ENCODE measurements around the gene RPL7L1. TPM values are rescaled to one million over a fixed set of nuclear protein-coding genes. Genes with fewer than 3 reads are reported as not detected.

Gene RPL7L1
- total and polyA plus RNA-seq, 2 of the 13 experiments (the other 11 are each of a cell fraction or from before 2014, with no cell fraction given) = 51.6 to 179 TPM

GRCh38 chr6:42879372-42880239, at the start of gene RPL7L1 (continued):
- TF ChIP-seq PRDM15 (CRISPR knock-in tag; IDR thresholded peaks at IDR 0.05) = no peak
- TF ChIP-seq DNMT1 (CRISPR knock-in tag; IDR thresholded peaks at IDR 0.05) = no peak
- TF ChIP-seq ZNF580 (CRISPR knock-in tag; IDR thresholded peaks at IDR 0.05; ENCODE audit: borderline replicate concordance, low read depth) = peak; percentile 75
- no peak for TF ChIP-seq SRSF9 (IDR thresholded peaks at IDR 0.05; ENCODE audit: borderline replicate concordance, insufficient read depth, low read depth, low read length, poor library complexity, severe bottlenecking)
- TF ChIP-seq MXD4 (CRISPR knock-in tag; IDR thresholded peaks at IDR 0.05) = peak; percentile 75; the same call in 1 of the 2 replicates
- TF ChIP-seq HOXA7 (CRISPR knock-in tag; IDR thresholded peaks at IDR 0.05) = no peak
- TF ChIP-seq ATM (IDR thresholded peaks at IDR 0.05; ENCODE audit: borderline replicate concordance) = no peak
- peak; percentile 6; the same call in 1 of the 2 replicates for TF ChIP-seq NFATC3 (CRISPR knock-in tag; IDR thresholded peaks at IDR 0.05)
- TF ChIP-seq ELF4 (CRISPR knock-in tag; IDR thresholded peaks at IDR 0.05; ENCODE audit: borderline replicate concordance) = peak; percentile 86; the same call in 1 of the 2 replicates
- TF ChIP-seq MIER2 (CRISPR knock-in tag; IDR thresholded peaks at IDR 0.05) = no peak
- peak; percentile 54; the same call in 1 of the 2 replicates for TF ChIP-seq HNF1A (IDR thresholded peaks at IDR 0.05; ENCODE audit: low read depth)
- TF ChIP-seq HNF1A (CRISPR knock-in tag; IDR thresholded peaks at IDR 0.05; ENCODE audit: borderline replicate concordance) = peak; percentile 58; the same call in 1 of the 2 replicates
- TF ChIP-seq ZEB1 (IDR thresholded peaks at IDR 0.05; ENCODE audit: insufficient replicate concordance, low read depth) = peak; percentile 60
- TF ChIP-seq ZNF737 (CRISPR knock-in tag; IDR thresholded peaks at IDR 0.05; ENCODE audit: borderline replicate concordance) = no peak; the same call in 1 of the 2 replicates
- TF ChIP-seq EP300 (IDR thresholded peaks at IDR 0.05; ENCODE audit: low read depth in 2 of 2, low read length in 2 of 2) = peak; percentile 17 to 20; a peak in 2 of 4 replicates
- peak; percentile 18 for TF ChIP-seq EP300 (CRISPR knock-in tag; IDR thresholded peaks at IDR 0.05; ENCODE audit: borderline replicate concordance)
- no peak for TF ChIP-seq RFXANK (CRISPR knock-in tag; IDR thresholded peaks at IDR 0.05)
- TF ChIP-seq NFRKB (IDR thresholded peaks at IDR 0.05) = peak; percentile 90
- peak; percentile 95; the same call in 1 of the 2 replicates for TF ChIP-seq ZNF230 (CRISPR knock-in tag; IDR thresholded peaks at IDR 0.05)
- no peak for TF ChIP-seq MXD1 (CRISPR knock-in tag; IDR thresholded peaks at IDR 0.05)
- TF ChIP-seq FOXP1 (IDR thresholded peaks at IDR 0.05) = peak; percentile 63; the same call in 1 of the 2 replicates
- peak; percentile 53; the same call in 1 of the 2 replicates for TF ChIP-seq FOXP1 (CRISPR knock-in tag; IDR thresholded peaks at IDR 0.05)
